ENCODE results near the gene FICD. TPM values are rescaled to one million over a fixed set of nuclear protein-coding genes. Genes with fewer than 3 reads are reported as not detected.

The FICD gene
- total RNA-seq, 1 donor from 2014 or later: 8.3 TPM

DNA sequence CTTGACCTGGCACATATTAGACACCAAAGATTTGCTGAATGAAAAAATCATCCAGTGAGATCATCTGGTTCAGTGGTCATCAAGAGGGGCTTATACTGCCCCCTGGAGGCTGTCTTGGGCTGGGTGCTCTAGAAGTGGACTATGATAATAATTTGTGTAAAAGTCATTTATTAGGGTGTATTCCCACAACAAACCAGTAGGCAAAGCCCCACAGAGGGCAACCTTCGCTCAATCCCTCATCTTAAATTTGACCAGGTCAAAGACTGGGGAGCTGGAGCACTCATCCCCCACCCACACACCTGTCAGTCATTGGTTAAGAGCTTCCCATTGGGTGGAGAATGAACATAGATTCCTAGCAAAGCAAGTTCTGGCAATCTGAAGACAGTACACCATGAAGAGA is 20.0 kb upstream of the FICD start:
- intact Hi-C loops (cut with DNase I): no loop called here
- no peaks in the 10 kb centered on the region for H3K4me1 ChIP-seq
- DNase-seq (no peak), ATAC-seq (peak in 1 of 2 donors; percentile 32)
- no peaks in the 10 kb centered on the region for H3K36me3 ChIP-seq
- no peaks in the 10 kb centered on the region for H3K9me3 ChIP-seq
- TF ChIP-seq, protein P1, sequence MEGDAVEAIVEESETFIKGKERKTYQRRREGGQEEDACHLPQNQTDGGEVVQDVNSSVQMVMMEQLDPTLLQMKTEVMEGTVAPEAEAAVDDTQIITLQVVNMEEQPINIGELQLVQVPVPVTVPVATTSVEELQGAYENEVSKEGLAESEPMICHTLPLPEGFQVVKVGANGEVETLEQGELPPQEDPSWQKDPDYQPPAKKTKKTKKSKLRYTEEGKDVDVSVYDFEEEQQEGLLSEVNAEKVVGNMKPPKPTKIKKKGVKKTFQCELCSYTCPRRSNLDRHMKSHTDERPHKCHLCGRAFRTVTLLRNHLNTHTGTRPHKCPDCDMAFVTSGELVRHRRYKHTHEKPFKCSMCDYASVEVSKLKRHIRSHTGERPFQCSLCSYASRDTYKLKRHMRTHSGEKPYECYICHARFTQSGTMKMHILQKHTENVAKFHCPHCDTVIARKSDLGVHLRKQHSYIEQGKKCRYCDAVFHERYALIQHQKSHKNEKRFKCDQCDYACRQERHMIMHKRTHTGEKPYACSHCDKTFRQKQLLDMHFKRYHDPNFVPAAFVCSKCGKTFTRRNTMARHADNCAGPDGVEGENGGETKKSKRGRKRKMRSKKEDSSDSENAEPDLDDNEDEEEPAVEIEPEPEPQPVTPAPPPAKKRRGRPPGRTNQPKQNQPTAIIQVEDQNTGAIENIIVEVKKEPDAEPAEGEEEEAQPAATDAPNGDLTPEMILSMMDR (IDR thresholded peaks at IDR 0.05): peak; percentile 56
- no peak overlapping the region for H3K27ac ChIP-seq
- peaks cover 17% of the 10 kb centered on the region for H3K27me3 ChIP-seq (ENCODE audit: low read depth)
- H3K4me3 ChIP-seq: no peak overlapping the region

GRCh38 chr12:108495823-108496579 is 19.1 kb upstream of the FICD start:
- no peak overlapping the region for H3K4me3 ChIP-seq
- no peaks in the 10 kb centered on the region for H3K36me3 ChIP-seq
- intact Hi-C loops (cut with DNase I): no loop called here
- no peak overlapping the region for H3K27ac ChIP-seq
- peaks cover 17% of the 10 kb centered on the region for H3K27me3 ChIP-seq (ENCODE audit: low read depth)
- H3K4me1 ChIP-seq: no peaks in the 10 kb centered on the region
- H3K9me3 ChIP-seq: no peaks in the 10 kb centered on the region
- ATAC-seq (no peak), DNase-seq (no peak)
- TF ChIP-seq, protein P1 (IDR thresholded peaks at IDR 0.05): no peak

DNA sequence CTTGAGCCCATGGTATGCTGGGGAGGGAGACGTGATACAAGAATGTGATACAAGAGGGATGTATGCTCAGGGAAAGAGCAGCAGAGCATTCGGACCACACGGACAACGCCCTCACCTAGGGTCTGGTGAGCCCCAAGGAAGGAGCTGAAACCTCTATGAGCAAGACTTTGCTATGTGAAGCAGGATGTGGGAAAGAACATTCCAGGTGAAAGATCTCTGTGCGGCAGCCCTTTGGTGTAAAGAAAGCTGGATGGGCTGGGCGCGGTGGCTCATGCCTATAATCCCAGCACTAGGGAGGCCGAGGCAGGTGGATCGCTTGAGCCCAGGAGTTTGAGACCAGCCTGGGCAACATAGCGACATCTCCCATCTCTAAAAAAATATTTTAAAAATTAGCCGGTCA is 16.9 kb upstream of the FICD start:
- intact Hi-C loops (cut with DNase I): no loop called here
- no peak overlapping the region for H3K27ac ChIP-seq
- no peaks in the 10 kb centered on the region for H3K36me3 ChIP-seq
- no peaks in the 10 kb centered on the region for H3K4me1 ChIP-seq
- no peak for ATAC-seq
- TF ChIP-seq, protein P1 (IDR thresholded peaks at IDR 0.05): no peak
- no peak for DNase-seq
- H3K9me3 ChIP-seq: peaks cover 8% of the 10 kb centered on the region
- peaks cover 18% of the 10 kb centered on the region for H3K27me3 ChIP-seq (ENCODE audit: low read depth)
- H3K4me3 ChIP-seq: no peak overlapping the region

GRCh38 chr12:108502922-108503321 is 12.2 kb upstream of the FICD start:
- no peak for ATAC-seq
- TF ChIP-seq, protein P1 (IDR thresholded peaks at IDR 0.05): no peak
- intact Hi-C loops (cut with DNase I): no loop called here

DNA sequence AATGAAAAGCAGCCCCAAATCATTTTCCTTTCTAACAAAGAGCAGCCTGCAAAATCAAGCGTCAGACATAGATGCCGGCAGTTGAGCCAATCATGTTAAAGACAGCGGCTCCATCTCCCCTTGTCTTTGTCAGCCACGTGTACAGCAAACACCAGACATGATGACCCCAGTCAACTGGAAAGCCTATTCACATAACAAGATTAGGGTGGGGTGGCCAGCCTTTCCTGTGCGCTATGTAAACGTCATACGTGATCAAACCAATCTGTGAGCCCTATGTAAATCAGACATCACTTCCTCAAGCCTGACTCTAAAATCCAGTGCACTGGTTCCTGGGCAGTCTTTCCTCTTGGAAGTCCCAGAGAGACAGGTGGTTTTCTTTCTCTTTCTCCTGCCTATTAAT is 9.9 kb upstream of the FICD start:
- intact Hi-C loops (cut with DNase I): no loop called here

More at GRCh38 chr12:108502922-108503321, 12.2 kb upstream of the FICD start:
- no peak for DNase-seq
- no peaks in the 10 kb centered on the region for H3K36me3 ChIP-seq
- peaks cover 13% of the 10 kb centered on the region for H3K9me3 ChIP-seq
- H3K4me3 ChIP-seq: no peak overlapping the region
- H3K27ac ChIP-seq: no peak overlapping the region
- no peaks in the 10 kb centered on the region for H3K4me1 ChIP-seq
- H3K27me3 ChIP-seq (ENCODE audit: low read depth): peaks cover 7% of the 10 kb centered on the region

More for the DNA sequence above, 9.9 kb upstream of the FICD start:
- Histone ChIP-seq H3K27ac (no peak overlapping the region), H3K27me3 (ENCODE audit: low read depth) (peaks cover 3% of the 10 kb centered on the region), H3K4me1 (no peaks in the 10 kb centered on the region), H3K4me3 (no peak overlapping the region), H3K36me3 (no peaks in the 10 kb centered on the region), H3K9me3 (peaks cover 13% of the 10 kb centered on the region)
- no peak for DNase-seq
- TF ChIP-seq, protein P1 (IDR thresholded peaks at IDR 0.05): no peak
- ATAC-seq: no peak
